Body of pancreas (tissue), 4 donors: ENCODE measurements around the gene MATN4.

Source experiments
- CTCF ChIP-seq, 7 experiments: fragments of 450-650 bp in 4 of 7; fragments of 200-600 bp in 3 of 7; sonication (generic) in 3 of 7; IDR thresholded peaks; one replicate each; pipeline ENCODE4 v1.5.1; 2016 to 2019; ENCODE audit warnings: antibody characterized with exemption in 7 of 7
- POLR2A ChIP-seq, 3 donors: fragments of 450-650 bp; IDR thresholded peaks; one replicate each; pipeline ENCODE4 v1.6.1; 2016; ENCODE audit warnings: antibody characterized with exemption in 3 of 3, mild to moderate bottlenecking in 2 of 3

- no peak for TF ChIP-seq CTCF (IDR thresholded peaks at IDR 0.05)
- no peak for TF ChIP-seq POLR2A (IDR thresholded peaks at IDR 0.05)
These were observed 9.7 kb upstream of the MATN4 start for GRCh38 chr20:45317826-45318225.
